ENCODE measurements around the gene MEDAG.

The MEDAG gene

GRCh38 chr13:30966101-30966500 is 60.0 kb downstream of the MEDAG start:
- no peak for DNase-seq

DNA sequence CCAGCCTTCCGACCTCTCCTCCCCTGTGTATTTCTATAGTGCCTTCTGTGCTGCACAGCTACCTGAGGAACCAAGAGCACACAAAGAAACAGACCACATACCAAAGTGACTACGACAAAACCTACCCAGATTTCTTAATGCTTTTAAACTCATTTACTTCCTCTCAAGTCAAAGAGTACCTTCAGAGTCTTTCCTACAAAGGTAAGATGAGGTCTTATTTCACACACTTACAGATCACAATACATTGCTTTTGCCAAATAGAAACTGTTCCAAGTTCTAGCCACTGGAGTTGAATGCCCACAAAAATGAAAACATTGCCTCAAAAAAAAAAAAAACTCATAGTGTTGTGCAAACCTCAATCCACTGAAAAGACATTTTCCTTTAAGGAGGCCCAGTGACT is 62.8 kb downstream of the MEDAG start:
- no peak for DNase-seq

DNA sequence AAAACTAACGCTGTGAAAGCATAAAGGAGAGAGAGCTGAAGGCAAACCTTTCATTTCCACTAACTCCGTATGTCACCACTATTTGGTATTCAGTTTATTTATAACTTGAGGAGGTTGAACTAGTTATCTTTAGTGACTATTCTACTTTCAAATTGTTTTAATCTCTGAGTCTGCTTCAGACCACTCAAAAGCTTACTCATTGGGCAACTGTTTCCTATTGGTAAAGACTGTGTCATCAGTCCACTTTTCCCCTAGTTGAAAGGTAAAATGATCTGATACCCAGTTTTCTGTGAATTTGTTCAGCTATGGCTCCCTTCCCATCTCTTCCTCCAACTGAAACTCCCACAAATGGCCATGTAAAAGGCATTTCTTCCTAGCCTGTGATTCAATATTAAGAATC is 65.5 kb downstream of the MEDAG start:
- no peak for DNase-seq

DNA sequence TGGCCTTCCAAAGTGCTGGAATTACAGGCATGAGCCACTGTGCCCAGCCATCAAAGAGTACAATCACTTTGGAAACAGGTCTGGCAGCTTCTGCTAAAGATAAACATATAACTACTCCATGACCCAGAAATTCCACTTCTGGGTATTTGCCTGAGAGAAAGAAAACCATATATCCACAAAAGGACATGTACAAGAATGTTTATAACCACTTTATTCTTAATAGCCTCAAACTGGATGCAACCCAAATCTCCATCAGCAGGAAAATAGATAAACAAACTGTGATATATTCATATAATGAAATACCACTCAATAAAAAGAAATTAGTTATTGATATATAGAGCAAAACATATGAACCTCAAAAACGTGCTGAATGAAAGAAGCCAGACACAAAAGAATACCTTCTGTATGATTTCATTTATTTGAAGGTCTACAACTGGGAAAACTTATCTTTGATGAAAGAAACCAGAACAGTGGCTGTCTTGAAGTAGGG is 66.9 kb downstream of the MEDAG start:
- no peak for DNase-seq

GRCh38 chr13:30974350-30974749 is 68.3 kb downstream of the MEDAG start:
- no peak for DNase-seq
